Rectal smooth muscle tissue (tissue), 1 donor: Measurements from ENCODE around the gene XPNPEP2.

Experiments used
- H3K27ac ChIP-seq: one replicate; pipeline ENCODE4 v1.7.0; 2013; ENCODE audit warnings: low read depth, low read length, inconsistent platforms
- H3K27me3 ChIP-seq: one replicate; pipeline ENCODE4 v1.7.0; 2013; ENCODE audit warnings: low read length; ENCODE audit not compliant: control insufficient read depth, insufficient read depth
- H3K36me3 ChIP-seq: one replicate; pipeline ENCODE4 v1.7.0; 2013; ENCODE audit warnings: low read length; ENCODE audit not compliant: control insufficient read depth, insufficient read depth
- H3K4me1 ChIP-seq: one replicate; pipeline ENCODE4 v1.7.0; 2013; ENCODE audit warnings: low read length; ENCODE audit not compliant: control insufficient read depth, insufficient read depth
- H3K4me3 ChIP-seq: one replicate; pipeline ENCODE4 v1.7.0; 2013; ENCODE audit warnings: low read length
- H3K9ac ChIP-seq: one replicate; pipeline ENCODE4 v1.7.0; 2013; ENCODE audit warnings: low read length

The XPNPEP2 gene, protein sequence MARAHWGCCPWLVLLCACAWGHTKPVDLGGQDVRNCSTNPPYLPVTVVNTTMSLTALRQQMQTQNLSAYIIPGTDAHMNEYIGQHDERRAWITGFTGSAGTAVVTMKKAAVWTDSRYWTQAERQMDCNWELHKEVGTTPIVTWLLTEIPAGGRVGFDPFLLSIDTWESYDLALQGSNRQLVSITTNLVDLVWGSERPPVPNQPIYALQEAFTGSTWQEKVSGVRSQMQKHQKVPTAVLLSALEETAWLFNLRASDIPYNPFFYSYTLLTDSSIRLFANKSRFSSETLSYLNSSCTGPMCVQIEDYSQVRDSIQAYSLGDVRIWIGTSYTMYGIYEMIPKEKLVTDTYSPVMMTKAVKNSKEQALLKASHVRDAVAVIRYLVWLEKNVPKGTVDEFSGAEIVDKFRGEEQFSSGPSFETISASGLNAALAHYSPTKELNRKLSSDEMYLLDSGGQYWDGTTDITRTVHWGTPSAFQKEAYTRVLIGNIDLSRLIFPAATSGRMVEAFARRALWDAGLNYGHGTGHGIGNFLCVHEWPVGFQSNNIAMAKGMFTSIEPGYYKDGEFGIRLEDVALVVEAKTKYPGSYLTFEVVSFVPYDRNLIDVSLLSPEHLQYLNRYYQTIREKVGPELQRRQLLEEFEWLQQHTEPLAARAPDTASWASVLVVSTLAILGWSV

DNA sequence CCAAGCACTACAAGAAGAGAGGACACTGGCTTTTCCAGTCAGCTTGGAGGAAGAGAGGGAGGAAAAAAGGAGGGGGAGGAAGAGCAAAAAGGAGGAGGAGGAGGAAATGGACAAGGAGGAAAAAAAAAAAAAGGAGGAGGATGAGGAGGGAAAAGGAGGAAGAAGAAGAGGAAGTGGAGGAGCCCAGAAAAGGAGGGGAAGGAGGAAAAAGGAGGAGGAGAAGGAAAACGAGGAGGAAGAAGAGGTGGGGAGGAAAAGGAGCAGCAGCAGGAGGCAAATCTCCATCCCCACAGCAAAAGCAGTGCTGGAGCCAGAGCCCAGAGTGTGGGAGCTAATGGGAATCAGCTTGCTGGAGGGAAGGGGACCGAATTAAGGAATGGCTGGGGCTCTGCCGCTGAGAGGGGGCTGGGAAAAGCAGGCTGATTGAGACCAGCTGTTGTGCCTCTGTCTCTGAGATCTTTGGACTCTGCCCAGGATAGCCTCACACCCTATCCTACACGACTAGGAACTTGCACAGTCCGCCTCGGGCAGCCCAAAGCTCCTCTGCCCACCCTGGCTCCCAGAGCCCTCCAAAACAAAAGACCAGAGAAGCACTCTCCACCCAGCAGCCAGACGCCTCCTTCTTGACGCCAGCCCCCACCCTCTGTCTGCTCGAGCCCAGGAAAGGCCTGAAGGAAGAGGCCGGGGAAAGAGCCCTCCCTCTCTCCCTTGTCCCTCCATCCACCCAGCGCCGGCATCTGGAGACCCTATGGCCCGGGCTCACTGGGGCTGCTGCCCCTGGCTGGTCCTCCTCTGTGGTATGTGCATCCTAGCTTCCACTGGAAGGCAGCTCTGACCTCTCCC, at the start of gene XPNPEP2:
Gene XPNPEP2 (plus strand): TSS at position 514 of the 843 bp plus-strand sequence. CDS start 235 bp downstream, at position 749.
- H3K4me3 ChIP-seq = no peak within 1 kb of the TSS
- H3K36me3 ChIP-seq = no peaks in the 10 kb centered on the region
- H3K9ac ChIP-seq = no peak within 1 kb of the TSS
- H3K4me1 ChIP-seq = no peaks in the 10 kb centered on the region
- H3K27ac ChIP-seq = no peak within 1 kb of the TSS
- no peaks in the 10 kb centered on the region for H3K27me3 ChIP-seq

- H3K9ac ChIP-seq = no peak overlapping the region
- no peaks in the 10 kb centered on the region for H3K4me1 ChIP-seq
- H3K4me3 ChIP-seq = no peak overlapping the region
- no peaks in the 10 kb centered on the region for H3K36me3 ChIP-seq
- H3K27me3 ChIP-seq = no peaks in the 10 kb centered on the region
- H3K27ac ChIP-seq = no peak overlapping the region
Observed at GRCh38 chrX:129689796-129690195, 49.0 kb upstream of the XPNPEP2 start.

DNA sequence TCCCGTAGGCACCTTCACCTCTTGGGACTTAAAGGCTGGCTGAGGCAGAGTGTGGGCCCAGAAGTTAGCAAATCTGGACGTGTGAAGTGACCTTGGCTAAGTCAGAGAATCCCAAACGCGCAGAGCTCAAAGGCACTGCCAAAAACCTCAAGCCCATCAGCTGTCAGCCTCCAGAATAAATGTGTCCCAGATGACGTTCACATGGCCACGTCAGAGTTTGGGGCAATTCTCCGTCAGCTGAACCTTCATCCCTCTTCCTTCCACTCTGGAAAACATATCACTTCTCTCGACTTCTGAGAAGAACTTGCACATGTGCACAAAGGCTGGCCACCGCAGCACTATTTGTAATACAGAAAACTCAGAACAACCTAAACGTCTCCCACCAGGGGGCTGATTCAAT, 48.3 kb upstream of the XPNPEP2 start:
- no peak overlapping the region for H3K9ac ChIP-seq

DNA sequence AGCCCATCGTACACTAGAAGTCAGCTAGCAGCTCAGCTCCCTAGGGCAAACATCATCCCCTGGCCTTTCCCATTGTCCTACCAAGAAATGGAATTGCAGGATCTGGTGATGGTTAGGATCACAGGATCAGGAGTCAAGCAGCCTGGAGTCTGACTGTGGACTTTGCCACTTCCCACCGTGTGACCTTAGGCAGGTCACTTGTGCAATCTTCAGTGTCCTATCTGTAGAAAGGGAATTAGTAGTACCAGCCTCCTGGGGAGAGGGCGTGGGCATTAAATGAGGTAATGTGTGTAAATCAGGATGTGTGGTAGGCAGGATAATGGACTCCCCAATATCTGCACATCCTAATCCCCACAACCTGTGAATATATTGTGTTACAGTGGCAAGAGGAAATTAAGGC, 45.4 kb upstream of the XPNPEP2 start:
- Histone ChIP-seq H3K4me1 (no peaks in the 10 kb centered on the region), H3K36me3 (no peaks in the 10 kb centered on the region), H3K27me3 (peaks cover 5% of the 10 kb centered on the region), H3K9ac (no peak overlapping the region), H3K27ac (no peak overlapping the region), H3K4me3 (no peak overlapping the region)

More for the DNA sequence above, 48.3 kb upstream of the XPNPEP2 start:
- no peak overlapping the region for H3K27ac ChIP-seq
- H3K36me3 ChIP-seq = no peaks in the 10 kb centered on the region
- H3K4me1 ChIP-seq = no peaks in the 10 kb centered on the region
- H3K4me3 ChIP-seq = no peak overlapping the region
- no peaks in the 10 kb centered on the region for H3K27me3 ChIP-seq

- Histone ChIP-seq H3K9ac (no peak overlapping the region), H3K4me1 (no peaks in the 10 kb centered on the region), H3K27ac (no peak overlapping the region), H3K36me3 (no peaks in the 10 kb centered on the region), H3K27me3 (peaks cover 5% of the 10 kb centered on the region), H3K4me3 (no peak overlapping the region)
Observed at GRCh38 chrX:129694805-129695204, 44.0 kb upstream of the XPNPEP2 start.

GRCh38 chrX:129695535-129695934, 43.2 kb upstream of the XPNPEP2 start:
- peaks cover 5% of the 10 kb centered on the region for H3K27me3 ChIP-seq

GRCh38 chrX:129695937-129696336, 42.8 kb upstream of the XPNPEP2 start:
- no peak overlapping the region for H3K9ac ChIP-seq
- no peaks in the 10 kb centered on the region for H3K36me3 ChIP-seq
- H3K4me1 ChIP-seq = no peaks in the 10 kb centered on the region
- H3K4me3 ChIP-seq = no peak overlapping the region
- no peak overlapping the region for H3K27ac ChIP-seq
- peaks cover 5% of the 10 kb centered on the region for H3K27me3 ChIP-seq

More at GRCh38 chrX:129695535-129695934, 43.2 kb upstream of the XPNPEP2 start:
- H3K9ac ChIP-seq = no peak overlapping the region
- no peak overlapping the region for H3K27ac ChIP-seq
- no peaks in the 10 kb centered on the region for H3K36me3 ChIP-seq
- H3K4me3 ChIP-seq = no peak overlapping the region
- H3K4me1 ChIP-seq = no peaks in the 10 kb centered on the region

DNA sequence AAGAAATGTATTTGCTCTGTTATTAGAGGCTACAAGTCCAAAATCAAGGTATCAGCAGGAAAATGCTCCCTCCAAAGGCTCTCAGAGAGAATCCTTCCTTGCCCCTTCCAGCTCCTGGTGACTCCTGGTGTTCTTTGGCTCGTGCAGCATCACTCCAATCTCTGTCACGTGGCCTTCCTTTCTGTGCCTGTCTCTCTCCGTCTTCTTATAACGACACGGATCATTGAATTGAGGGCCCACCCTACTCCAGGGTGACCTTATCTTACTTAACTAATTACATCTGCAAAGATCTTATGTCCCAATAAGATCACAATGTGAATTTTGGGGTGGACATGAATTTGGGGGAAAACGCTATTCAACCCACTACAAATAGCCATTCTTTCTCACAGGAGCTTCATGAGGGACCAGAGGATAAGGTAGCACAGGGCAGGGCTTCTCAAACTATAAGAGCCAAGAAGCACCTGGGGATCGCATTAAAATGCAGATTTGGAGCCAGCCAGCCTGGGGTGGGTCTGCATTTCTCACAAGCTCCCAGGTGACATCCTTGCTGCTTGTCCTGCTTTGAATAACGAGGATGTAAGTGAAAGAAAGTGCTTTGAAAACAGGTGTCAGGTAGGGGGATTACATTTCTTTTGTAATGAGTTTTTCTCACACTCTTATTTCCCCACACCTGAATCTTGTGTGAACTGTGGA, 42.2 kb upstream of the XPNPEP2 start:
- Histone ChIP-seq H3K27ac (no peak overlapping the region), H3K36me3 (no peaks in the 10 kb centered on the region), H3K27me3 (peaks cover 5% of the 10 kb centered on the region), H3K4me3 (no peak overlapping the region), H3K4me1 (no peaks in the 10 kb centered on the region), H3K9ac (no peak overlapping the region)

- H3K27ac ChIP-seq = no peak overlapping the region
- H3K36me3 ChIP-seq = no peaks in the 10 kb centered on the region
Observed at GRCh38 chrX:129697204-129697829, 41.5 kb upstream of the XPNPEP2 start.

GRCh38 chrX:129698150-129698549, 40.6 kb upstream of the XPNPEP2 start:
- H3K4me1 ChIP-seq = no peaks in the 10 kb centered on the region
- no peak overlapping the region for H3K9ac ChIP-seq
- H3K27ac ChIP-seq = no peak overlapping the region
- H3K27me3 ChIP-seq = peaks cover 5% of the 10 kb centered on the region
- H3K4me3 ChIP-seq = no peak overlapping the region
- no peaks in the 10 kb centered on the region for H3K36me3 ChIP-seq

More at GRCh38 chrX:129697204-129697829, 41.5 kb upstream of the XPNPEP2 start:
- Histone ChIP-seq H3K9ac (no peak overlapping the region), H3K4me1 (no peaks in the 10 kb centered on the region), H3K27me3 (peaks cover 5% of the 10 kb centered on the region), H3K4me3 (no peak overlapping the region)

DNA sequence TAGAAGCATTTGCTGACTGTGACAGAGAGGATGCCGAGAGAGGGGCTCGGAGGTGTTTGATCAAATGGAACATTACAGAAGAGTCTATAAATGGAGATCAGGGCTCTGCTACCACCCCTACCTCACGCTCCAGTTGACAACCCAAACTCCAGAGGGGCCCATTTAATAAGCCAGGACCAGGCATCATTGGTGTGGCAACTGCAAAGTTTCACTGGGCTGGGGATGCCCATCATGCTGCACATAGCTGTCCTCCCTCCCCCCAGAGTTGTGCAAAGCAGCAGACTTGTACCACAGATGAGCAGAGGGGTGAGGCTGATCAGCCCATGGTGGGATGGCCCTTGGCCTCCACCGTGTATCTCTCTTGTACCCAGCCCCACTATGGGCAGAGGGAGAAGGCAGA, 38.2 kb upstream of the XPNPEP2 start:
- H3K36me3 ChIP-seq = no peaks in the 10 kb centered on the region
- no peaks in the 10 kb centered on the region for H3K4me1 ChIP-seq
- peaks cover 5% of the 10 kb centered on the region for H3K27me3 ChIP-seq
- no peak overlapping the region for H3K27ac ChIP-seq
- H3K9ac ChIP-seq = no peak overlapping the region
- no peak overlapping the region for H3K4me3 ChIP-seq
